Calu3 (cell line): ENCODE data around the gene TPPP3. TPM values are rescaled to one million over a fixed set of nuclear protein-coding genes. Genes with fewer than 3 reads are reported as not detected.

Experiments
- BruUV-seq: library from RNA; stranded (reverse); fragments of 400-500 nt; replicated peaks from 2 replicates; lab custom pipeline; 2021; lab: Mats Ljungman, UMichigan
- CTCF ChIA-PET: fragments of 300-600 bp; sonication (Branson Sonifier 250); formaldehyde crosslinking; loops from one replicate; lab custom pipeline; 2022; ENCODE audit warnings: antibody characterized with exemption; lab: Charles Lee
- DNase-seq: peaks from one replicate; pipeline ENCODE4 v3.0.0; 2022
- H3K27ac Mint-ChIP-seq: one replicate; pipeline ENCODE4 v1.8.0; 2022; ENCODE audit warnings: mixed read lengths; ENCODE audit not compliant: unreplicated experiment
- H3K27me3 Mint-ChIP-seq: one replicate; pipeline ENCODE4 v1.8.0; 2022; ENCODE audit warnings: mixed read lengths; ENCODE audit not compliant: unreplicated experiment
- H3K36me3 Mint-ChIP-seq: one replicate; pipeline ENCODE4 v1.8.0; 2022; ENCODE audit warnings: mild to moderate bottlenecking, moderate library complexity, mixed read lengths; ENCODE audit not compliant: insufficient read depth, unreplicated experiment
- H3K4me1 Mint-ChIP-seq: one replicate; pipeline ENCODE4 v1.8.0; 2022; ENCODE audit warnings: mild to moderate bottlenecking, low read depth, mixed read lengths; ENCODE audit not compliant: unreplicated experiment
- H3K4me3 Mint-ChIP-seq: one replicate; pipeline ENCODE4 v1.8.0; 2022; ENCODE audit warnings: mild to moderate bottlenecking, low read depth, moderate library complexity, mixed read lengths; ENCODE audit not compliant: unreplicated experiment
- H3K9me3 Mint-ChIP-seq: one replicate; pipeline ENCODE4 v1.8.0; 2022; ENCODE audit warnings: low read depth, mixed read lengths; ENCODE audit not compliant: unreplicated experiment
- intact Hi-C: fragments of 100-400 bp; cut with micrococcal nuclease; formaldehyde crosslinking; loops from one replicate; pipeline ENCODE4 v1.10.0; 2022; ENCODE audit not compliant: unreplicated experiment
- total RNA-seq: library from RNA; stranded (reverse); gene quantifications from 2 replicates; pipeline ENCODE4 v1.2.3, GENCODE V29; 2022
- TF ChIP-seq, protein P1 (sequence below): fragments of 200-600 bp; IDR thresholded peaks from one replicate; pipeline ENCODE4 v1.8.0; 2022; ENCODE audit warnings: antibody characterized with exemption; ENCODE audit not compliant: unreplicated experiment

The TPPP3 gene
- total RNA-seq, 1 experiment from 2014 or later = 8.5 TPM

DNA sequence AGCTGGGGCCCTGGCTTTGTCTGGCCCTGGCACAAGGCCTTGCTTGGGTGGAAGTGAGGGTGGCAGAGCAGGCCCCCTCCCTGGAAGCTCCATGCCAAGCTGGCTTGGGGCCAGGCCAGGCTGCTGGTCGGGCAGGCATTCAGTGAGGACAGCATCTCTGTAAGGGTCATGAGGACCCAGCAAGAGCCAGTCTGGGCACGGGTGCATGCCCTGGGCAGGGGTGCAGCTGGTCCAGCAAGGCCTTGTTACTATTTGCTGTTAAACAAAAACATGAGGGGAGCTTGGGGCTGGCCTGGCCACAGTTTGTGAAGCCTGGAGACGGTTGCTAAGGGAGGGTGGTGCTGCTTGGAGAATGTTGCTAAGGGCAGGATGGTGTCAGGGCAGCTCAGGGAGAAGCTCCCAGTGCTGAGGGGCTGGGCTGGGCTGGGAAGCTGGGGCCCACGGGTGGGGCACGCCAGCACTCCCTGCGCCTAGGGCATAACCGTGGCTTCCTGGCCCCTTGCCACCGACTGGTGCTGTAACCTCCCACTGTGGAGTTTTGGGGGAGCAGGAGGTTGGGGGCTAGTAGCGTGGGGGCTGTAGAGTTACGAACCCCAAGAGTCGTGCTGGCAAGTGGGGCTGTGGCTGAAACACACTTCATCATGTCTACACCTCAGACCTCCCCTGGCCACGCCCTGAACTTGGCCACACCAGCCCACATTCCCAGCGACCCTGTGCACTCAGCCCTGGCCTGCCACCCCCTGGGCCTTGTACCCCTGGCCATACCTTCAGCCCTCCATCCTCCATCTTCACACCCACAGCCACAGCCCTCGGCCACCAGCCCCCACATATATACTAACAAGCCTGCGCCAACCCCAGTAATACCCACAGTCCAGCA is 1.6 kb downstream of the TPPP3 start:
- TF ChIP-seq, protein P1, sequence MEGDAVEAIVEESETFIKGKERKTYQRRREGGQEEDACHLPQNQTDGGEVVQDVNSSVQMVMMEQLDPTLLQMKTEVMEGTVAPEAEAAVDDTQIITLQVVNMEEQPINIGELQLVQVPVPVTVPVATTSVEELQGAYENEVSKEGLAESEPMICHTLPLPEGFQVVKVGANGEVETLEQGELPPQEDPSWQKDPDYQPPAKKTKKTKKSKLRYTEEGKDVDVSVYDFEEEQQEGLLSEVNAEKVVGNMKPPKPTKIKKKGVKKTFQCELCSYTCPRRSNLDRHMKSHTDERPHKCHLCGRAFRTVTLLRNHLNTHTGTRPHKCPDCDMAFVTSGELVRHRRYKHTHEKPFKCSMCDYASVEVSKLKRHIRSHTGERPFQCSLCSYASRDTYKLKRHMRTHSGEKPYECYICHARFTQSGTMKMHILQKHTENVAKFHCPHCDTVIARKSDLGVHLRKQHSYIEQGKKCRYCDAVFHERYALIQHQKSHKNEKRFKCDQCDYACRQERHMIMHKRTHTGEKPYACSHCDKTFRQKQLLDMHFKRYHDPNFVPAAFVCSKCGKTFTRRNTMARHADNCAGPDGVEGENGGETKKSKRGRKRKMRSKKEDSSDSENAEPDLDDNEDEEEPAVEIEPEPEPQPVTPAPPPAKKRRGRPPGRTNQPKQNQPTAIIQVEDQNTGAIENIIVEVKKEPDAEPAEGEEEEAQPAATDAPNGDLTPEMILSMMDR = no peak
- intact Hi-C loops = no loop called here
- Mint-ChIP-seq H3K4me1 (peaks cover 45% of the 10 kb centered on the region), H3K27me3 (no peaks in the 10 kb centered on the region), H3K4me3 (no peak overlapping the region), H3K36me3 (peaks cover 49% of the 10 kb centered on the region), H3K9me3 (no peaks in the 10 kb centered on the region), H3K27ac (peak overlapping the region; percentile 22)
- BruUV-seq = no TSS peak
- CTCF ChIA-PET = interaction anchor here (0.6 to 1.9 kb wide), 4 partner anchors 84 to 426 kb away, joined by 3 to 5 read pairs (median 4); no protein-coding TSS in a partner anchor
- no peak for DNase-seq

DNA sequence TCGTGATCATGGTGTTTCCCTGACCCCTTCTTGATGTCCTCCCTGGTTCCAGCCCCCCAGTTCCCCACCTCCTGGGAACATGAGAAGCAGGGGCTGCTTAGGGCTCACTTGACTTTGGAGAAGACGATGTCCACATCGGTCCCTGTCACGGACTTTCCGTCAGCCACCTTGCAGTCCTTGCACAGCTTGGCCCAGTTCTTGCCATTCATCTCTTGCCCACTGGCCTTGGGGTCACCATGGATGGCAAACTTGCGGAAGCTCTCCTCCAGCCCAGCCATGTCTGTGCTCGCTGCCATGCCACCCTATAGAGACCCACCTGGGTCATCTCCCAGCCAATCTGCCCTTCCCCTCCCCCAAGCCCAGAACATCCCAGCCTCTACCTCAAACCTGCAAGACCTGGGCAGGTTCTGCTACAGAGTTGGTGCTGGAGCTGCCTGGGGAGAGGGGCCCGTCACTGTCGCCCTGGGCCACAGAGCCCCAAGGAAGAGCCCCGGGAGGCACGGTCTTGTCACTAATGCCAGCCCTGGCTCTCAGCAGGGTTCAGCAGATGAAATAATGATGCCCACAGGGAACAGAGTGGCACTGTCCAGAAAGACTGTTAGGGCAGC is 2.4 kb downstream of the TPPP3 start:
- CTCF ChIA-PET = interaction anchor here (0.6 kb wide), 3 partner anchors 84 to 427 kb away, joined by 3 to 5 read pairs (median 4); no protein-coding TSS in a partner anchor
- Mint-ChIP-seq H3K9me3 (no peaks in the 10 kb centered on the region), H3K4me1 (peaks cover 40% of the 10 kb centered on the region), H3K27me3 (no peaks in the 10 kb centered on the region), H3K27ac (no peak overlapping the region), H3K4me3 (no peak overlapping the region), H3K36me3 (peaks cover 42% of the 10 kb centered on the region)
- intact Hi-C loops = no loop called here
- no TSS peak for BruUV-seq
- DNase-seq = no peak
- TF ChIP-seq, protein P1 = no peak

DNA sequence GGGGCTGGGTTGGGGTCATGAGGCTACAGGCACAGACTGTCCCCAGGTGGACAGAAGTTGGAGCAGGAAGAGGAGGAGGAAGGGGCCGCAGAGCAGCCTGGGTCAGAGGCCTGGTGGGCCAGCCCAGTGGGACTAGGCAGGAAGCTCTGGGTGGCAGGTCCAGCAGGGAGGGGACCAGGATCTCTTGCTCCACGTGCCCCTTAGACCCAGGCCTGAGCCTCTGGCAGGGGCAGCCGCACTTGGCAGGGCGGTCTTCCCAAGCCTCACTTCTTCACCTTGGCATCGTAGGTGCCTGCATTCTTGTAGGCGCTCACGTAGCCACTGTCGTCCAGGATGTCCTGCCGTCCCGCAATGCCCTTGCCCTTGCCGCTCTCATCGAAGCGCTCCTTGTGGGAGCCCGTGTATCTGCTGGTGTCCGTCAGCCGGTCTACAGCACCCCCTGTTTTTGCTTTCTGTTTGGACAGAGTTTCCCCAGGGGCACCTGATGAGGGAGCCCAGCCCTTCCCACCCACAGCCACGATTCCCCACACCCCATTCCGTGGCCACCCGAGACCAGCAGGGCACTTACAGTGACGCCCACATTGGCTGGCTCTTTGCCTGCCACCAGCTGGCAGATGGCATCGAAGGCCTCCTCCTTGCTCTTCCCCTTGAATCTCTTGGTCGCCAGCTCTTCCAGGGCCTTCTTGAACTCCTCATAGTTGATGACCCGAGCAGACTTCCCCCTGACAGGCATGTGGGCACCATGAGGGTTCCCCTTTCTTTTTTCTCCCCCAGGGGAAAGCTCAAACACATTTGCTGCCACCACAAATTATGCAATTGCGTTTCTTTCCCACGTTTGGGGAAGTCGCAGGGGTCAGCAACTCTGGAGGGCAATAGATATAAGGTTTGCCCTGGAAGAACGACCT is 3.1 kb downstream of the TPPP3 start:
- TF ChIP-seq, protein P1 = no peak
- intact Hi-C loops = no loop called here

DNA sequence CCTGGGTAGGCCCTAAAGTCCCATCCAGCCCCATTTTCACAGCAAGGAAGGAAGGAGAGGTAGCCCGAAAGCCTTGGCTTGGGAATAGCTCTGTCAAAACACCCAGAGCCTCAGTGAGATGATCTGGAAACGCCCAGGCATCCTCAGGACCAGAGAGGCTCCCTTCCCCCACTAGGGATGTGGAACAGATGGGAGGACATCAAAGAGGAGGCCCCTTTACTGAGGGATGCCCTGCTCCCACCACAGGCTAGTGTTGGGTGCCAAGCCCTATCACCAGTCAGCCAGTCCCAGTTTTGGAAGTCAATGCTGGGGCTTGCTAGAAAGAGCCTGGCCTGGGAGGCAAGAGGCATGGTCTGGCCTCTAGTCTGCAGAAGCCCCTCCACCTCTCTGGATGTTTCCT is 4.7 kb downstream of the TPPP3 start:
- no TSS peak for BruUV-seq
- CTCF ChIA-PET = interaction anchor here (0.6 kb wide), 2 partner anchors 108 to 477 kb away, joined by 4 to 6 read pairs; no protein-coding TSS in a partner anchor
- intact Hi-C loops = no loop called here
- Mint-ChIP-seq H3K27me3 (no peaks in the 10 kb centered on the region), H3K9me3 (no peaks in the 10 kb centered on the region), H3K4me1 (peaks cover 21% of the 10 kb centered on the region), H3K36me3 (peaks cover 24% of the 10 kb centered on the region), H3K4me3 (no peak overlapping the region), H3K27ac (no peak overlapping the region)
- DNase-seq = no peak
- TF ChIP-seq, protein P1 = no peak

More for the DNA sequence above, 3.1 kb downstream of the TPPP3 start:
- no peaks in the 10 kb centered on the region for H3K9me3 Mint-ChIP-seq
- DNase-seq = no peak
- no TSS peak for BruUV-seq
- no peaks in the 10 kb centered on the region for H3K27me3 Mint-ChIP-seq
- H3K4me1 Mint-ChIP-seq = peaks cover 32% of the 10 kb centered on the region
- no peak overlapping the region for H3K4me3 Mint-ChIP-seq
- CTCF ChIA-PET = no interaction called here
- H3K27ac Mint-ChIP-seq = no peak overlapping the region
- H3K36me3 Mint-ChIP-seq = peaks cover 38% of the 10 kb centered on the region
